SK-N-SH (cell line): Measurements from ENCODE around the gene C1orf216. TPM values are rescaled to one million over a fixed set of nuclear protein-coding genes. Genes with fewer than 3 reads are reported as not detected.

Experiments used
- CTCF ChIA-PET: fragments of 300-600, 350-600 bp; formaldehyde crosslinking; extraction: SDS; loops from one replicate; lab custom pipeline; 2021; lab: Yijun Ruan, JAX
- POLR2A ChIA-PET: fragments of 350-600 bp; sonication (Branson Sonifier 250); formaldehyde crosslinking; extraction: SDS; loops from one replicate; lab custom pipeline; 2020; ENCODE audit warnings: antibody characterized with exemption, inconsistent platforms; lab: Yijun Ruan, JAX
- DNase-seq: peaks from one replicate; pipeline ENCODE4 v3.0.0; 2012
- H2AFZ ChIP-seq: fragments of 200-600 bp; sonication (generic); 2 replicates; pipeline ENCODE4 v1.8.1; 2016; ENCODE audit warnings: antibody characterized with exemption, mild to moderate bottlenecking, low read depth
- H3F3A ChIP-seq: fragments of 200-600 bp; sonication (generic); replicated peaks from 2 replicates; pipeline ENCODE3; 2016; ENCODE audit warnings: antibody characterized with exemption, mild to moderate bottlenecking; ENCODE audit not compliant: insufficient read depth
- H3K27ac ChIP-seq, 2 experiments: fragments of 200-500 bp in 1 of 2; fragments of 200-600 bp in 1 of 2; sonication (Bioruptor generic) in 1 of 2; sonication (generic), shearing (Covaris generic) in 1 of 2; 2 replicates each; pipeline versions ENCODE4 v1.5.1 to v1.6.1; 2014 to 2016; ENCODE audit warnings: low read depth in 2 of 2, inconsistent platforms in 1 of 2, low read length in 1 of 2, mild to moderate bottlenecking in 1 of 2, mixed read lengths in 1 of 2
- H3K27me3 ChIP-seq: fragments of 200-600 bp; sonication (generic), shearing (Covaris generic); 2 replicates; pipeline ENCODE4 v1.6.1; 2016; ENCODE audit warnings: mixed run types; ENCODE audit not compliant: insufficient read depth
- H3K36me3 ChIP-seq, 2 experiments: fragments of 200-500 bp in 1 of 2; fragments of 200-600 bp in 1 of 2; sonication (Bioruptor generic) in 1 of 2; sonication (generic) in 1 of 2; replicated peaks in 1 of 2; 2 replicates each; pipeline versions ENCODE3 to v1.5.1; 2014 to 2016; ENCODE audit warnings: low read length in 1 of 2, mild to moderate bottlenecking in 1 of 2; ENCODE audit not compliant: insufficient read depth in 2 of 2, control insufficient read depth in 1 of 2
- H3K4me1 ChIP-seq, 2 experiments: fragments of 200-500 bp in 1 of 2; fragments of 200-600 bp in 1 of 2; sonication (Bioruptor generic) in 1 of 2; sonication (generic), shearing (Covaris generic) in 1 of 2; 2 replicates each; pipeline versions ENCODE4 v1.5.1 to v1.6.1; 2014 to 2016; ENCODE audit warnings: low read depth in 1 of 2, low read length in 1 of 2, mixed run types in 1 of 2; ENCODE audit not compliant: insufficient read depth in 2 of 2, control insufficient read depth in 1 of 2
- H3K4me2 ChIP-seq: fragments of 200-600 bp; sonication (generic), shearing (Covaris generic); 2 replicates; pipeline ENCODE4 v1.6.1; 2017; ENCODE audit warnings: mixed run types
- H3K4me3 ChIP-seq, 2 experiments: fragments of 200-500 bp in 1 of 2; fragments of 200-600 bp in 1 of 2; sonication (Bioruptor generic) in 1 of 2; sonication (generic), shearing (Covaris generic) in 1 of 2; 2 replicates each; pipeline versions ENCODE4 v1.5.1 to v1.8.1; 2014 to 2016; ENCODE audit warnings: low read depth in 2 of 2, inconsistent platforms in 1 of 2, low read length in 1 of 2, mild to moderate bottlenecking in 1 of 2, mixed read lengths in 1 of 2, moderate library complexity in 1 of 2
- H3K79me2 ChIP-seq: fragments of 200-600 bp; sonication (generic); 2 replicates; pipeline ENCODE4 v1.8.1; 2017; ENCODE audit warnings: mild to moderate bottlenecking; ENCODE audit not compliant: insufficient read depth
- H3K9ac ChIP-seq: fragments of 200-600 bp; sonication (generic); 2 replicates; pipeline ENCODE4 v1.6.1; 2017; ENCODE audit warnings: mixed run types
- H3K9me2 ChIP-seq: fragments of 200-600 bp; sonication (generic); 2 replicates; pipeline ENCODE4 v1.6.1; 2017; ENCODE audit warnings: mixed run types
- H3K9me3 ChIP-seq: fragments of 200-600 bp; sonication (generic); 2 replicates; pipeline ENCODE4 v1.6.1; 2017; ENCODE audit warnings: mixed run types, mild to moderate bottlenecking, moderate library complexity
- H4K20me1 ChIP-seq: fragments of 200-600 bp; sonication (generic); 2 replicates; pipeline ENCODE4 v1.6.1; 2017; ENCODE audit warnings: mild to moderate bottlenecking, mixed run types; ENCODE audit not compliant: insufficient read depth
- ELF1 ChIP-seq: IDR thresholded peaks from 2 replicates; pipeline ENCODE4 v1.4.0; 2012
- EZH2phosphoT487 ChIP-seq: fragments of 200-600 bp; sonication (generic); IDR thresholded peaks from 2 replicates; pipeline ENCODE4 v1.6.1; 2017; ENCODE audit warnings: low read depth, mixed run types, mild to moderate bottlenecking, antibody characterized with exemption, moderate library complexity, borderline replicate concordance
- FOXJ3 ChIP-seq: sonication (generic); formaldehyde crosslinking; IDR thresholded peaks from 2 replicates; pipeline ENCODE4 v1.5.1; 2020; ENCODE audit warnings: mild to moderate bottlenecking, missing genetic modification reagents
- FOXM1 ChIP-seq: IDR thresholded peaks from 2 replicates; pipeline ENCODE4 v1.4.0; 2012; ENCODE audit warnings: low read depth, mild to moderate bottlenecking
- GABPA ChIP-seq: IDR thresholded peaks from 2 replicates; pipeline ENCODE4 v1.4.0; 2012; ENCODE audit warnings: low read depth, mild to moderate bottlenecking
- IRF3 ChIP-seq: fragments of 150-350 bp; IDR thresholded peaks from 2 replicates; pipeline ENCODE4 v1.6.1; 2016; ENCODE audit warnings: mild to moderate bottlenecking, low read depth, low read length
- MAX ChIP-seq: IDR thresholded peaks from 2 replicates; pipeline ENCODE4 v1.4.0; 2012; ENCODE audit warnings: low read depth
- MEF2A ChIP-seq: IDR thresholded peaks from 2 replicates; pipeline ENCODE4 v1.4.0; 2012; ENCODE audit warnings: low read depth, borderline replicate concordance
- NRF1 ChIP-seq: IDR thresholded peaks from 2 replicates; pipeline ENCODE4 v1.6.1; 2012; ENCODE audit warnings: low read depth, mild to moderate bottlenecking, low read length
- PBX3 ChIP-seq: IDR thresholded peaks from 2 replicates; pipeline ENCODE4; 2012
- RCOR1 ChIP-seq: fragments of 150-350 bp; IDR thresholded peaks from 2 replicates; pipeline ENCODE4 v1.6.1; 2017; ENCODE audit warnings: antibody characterized with exemption, low read length
- RXRA ChIP-seq: IDR thresholded peaks from 2 replicates; pipeline ENCODE4 v1.4.0; 2012; ENCODE audit warnings: low read depth, mild to moderate bottlenecking, borderline replicate concordance
- SIN3A ChIP-seq: IDR thresholded peaks from 2 replicates; pipeline ENCODE4 v1.6.1; 2012; ENCODE audit warnings: low read depth, mild to moderate bottlenecking, low read length, moderate library complexity, borderline replicate concordance
- SMC3 ChIP-seq: IDR thresholded peaks from 2 replicates; pipeline ENCODE4 v1.6.1; 2012; ENCODE audit warnings: low read depth, low read length, improper control_type of control experiment
- TEAD4 ChIP-seq: IDR thresholded peaks from 2 replicates; pipeline ENCODE4 v1.4.0; 2012; ENCODE audit warnings: mild to moderate bottlenecking, borderline replicate concordance; ENCODE audit not compliant: insufficient read depth
- USF1 ChIP-seq: IDR thresholded peaks from 2 replicates; pipeline ENCODE4 v1.4.0; 2012; ENCODE audit warnings: low read depth, borderline replicate concordance
- USF2 ChIP-seq: fragments of 150-350 bp; IDR thresholded peaks from 2 replicates; pipeline ENCODE4 v1.6.1; 2017; ENCODE audit warnings: antibody characterized with exemption, low read length, low read depth, borderline replicate concordance
- YY1 ChIP-seq: IDR thresholded peaks from 2 replicates; pipeline ENCODE4 v1.4.0; 2012; ENCODE audit warnings: low read depth, mild to moderate bottlenecking
- WGBS: methylation state at CpG from one replicate; pipeline ENCODE4 v1.1.6; 2017; ENCODE audit warnings: low lambda C conversion rate; 5-methylcytosine and 5-hydroxymethylcytosine counted together
- polyA plus RNA-seq, 3 experiments: library from polyadenylated mRNA; depleted of rRNA; stranded (reverse); fragments of >200 nt; gene quantifications; 2 replicates each; pipeline ENCODE4 v1.2.3, GENCODE V29; 2012

C1orf216 gene
- polyA plus RNA-seq, 1 of the 3 experiments (the other 2 are of a cell fraction), result 20.0 TPM

GRCh38 chr1:35688161-35688560 is 30.5 kb downstream of the C1orf216 start:
- Histone ChIP-seq H3F3A (no peaks in the 10 kb centered on the region), H3K4me3 (no peak overlapping the region), H2AFZ (no peak overlapping the region), H3K9me2 (no peaks in the 10 kb centered on the region)
- no peak for DNase-seq
- 59% methylated on average over 5 of the region's 5 CpGs for WGBS
- TF ChIP-seq IRF3 (no peak), MEF2A (no peak), EZH2phosphoT487 (no peak), USF1 (no peak), RXRA (no peak), TEAD4 (no peak), ELF1 (no peak), SMC3 (no peak), USF2 (no peak), GABPA (no peak), FOXJ3 (CRISPR knock-in tag) (no peak), MAX (no peak), NRF1 (no peak), YY1 (no peak), PBX3 (no peak), SIN3A (no peak), FOXM1 (no peak), RCOR1 (no peak)
- TF ChIP-seq, all 33 proteins: peak for 0
- H3K4me1 ChIP-seq, result no peaks in the 10 kb centered on the region
- H4K20me1 ChIP-seq, result no peaks in the 10 kb centered on the region
- ChIA-PET POLR2A (no interaction called here), CTCF (no interaction called here)
- H3K27me3 ChIP-seq, result no peaks in the 10 kb centered on the region; the same call in 1 of the 2 replicates
- H3K9ac ChIP-seq, result no peak overlapping the region
- no peak overlapping the region for H3K27ac ChIP-seq
- no peak overlapping the region for H3K4me2 ChIP-seq
- H3K9me3 ChIP-seq, result no peaks in the 10 kb centered on the region
- H3K36me3 ChIP-seq, result no peaks in the 10 kb centered on the region
- no peaks in the 10 kb centered on the region for H3K79me2 ChIP-seq
